ENCODE data around the gene MED9.

MED9 gene

GRCh38 chr17:17506181-17506741 lies 29.5 kb downstream of the MED9 start:
- DNase-seq = no peak

GRCh38 chr17:17506893-17507464 lies 30.2 kb downstream of the MED9 start:
- DNase-seq = no peak

DNA sequence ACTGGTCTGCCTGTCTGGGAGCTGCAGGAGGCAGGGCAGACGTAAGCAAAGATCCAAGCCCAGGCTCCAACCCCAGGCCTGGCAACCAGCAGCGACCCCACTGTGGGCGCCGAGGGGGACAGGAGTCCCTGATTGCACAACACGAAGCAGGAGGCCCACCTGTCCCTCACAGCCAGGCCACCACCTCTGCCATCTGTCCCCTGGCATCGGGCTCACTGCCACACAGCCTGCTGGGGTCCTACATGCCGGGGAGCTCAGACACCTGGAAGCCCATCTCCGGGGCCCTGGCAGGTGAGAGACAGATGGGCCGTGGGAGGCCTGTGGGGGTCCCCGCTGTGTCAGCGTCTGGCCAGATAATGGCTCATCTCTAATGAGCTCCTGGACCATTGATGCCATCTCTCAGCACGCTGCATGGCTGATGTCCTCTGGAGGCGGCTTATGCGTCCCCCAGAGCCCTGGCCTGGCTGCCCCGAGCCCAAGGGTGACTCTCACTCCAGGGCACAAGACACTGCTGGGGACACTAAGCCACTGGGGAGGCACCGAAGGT lies 30.7 kb downstream of the MED9 start:
- no peak for DNase-seq

GRCh38 chr17:17508019-17508535 lies 31.3 kb downstream of the MED9 start:
- DNase-seq = no peak

GRCh38 chr17:17508646-17509591 lies 32.1 kb downstream of the MED9 start:
- no peak for DNase-seq

- DNase-seq = no peak
Measured at GRCh38 chr17:17509601-17510425, 33.0 kb downstream of the MED9 start.

DNA sequence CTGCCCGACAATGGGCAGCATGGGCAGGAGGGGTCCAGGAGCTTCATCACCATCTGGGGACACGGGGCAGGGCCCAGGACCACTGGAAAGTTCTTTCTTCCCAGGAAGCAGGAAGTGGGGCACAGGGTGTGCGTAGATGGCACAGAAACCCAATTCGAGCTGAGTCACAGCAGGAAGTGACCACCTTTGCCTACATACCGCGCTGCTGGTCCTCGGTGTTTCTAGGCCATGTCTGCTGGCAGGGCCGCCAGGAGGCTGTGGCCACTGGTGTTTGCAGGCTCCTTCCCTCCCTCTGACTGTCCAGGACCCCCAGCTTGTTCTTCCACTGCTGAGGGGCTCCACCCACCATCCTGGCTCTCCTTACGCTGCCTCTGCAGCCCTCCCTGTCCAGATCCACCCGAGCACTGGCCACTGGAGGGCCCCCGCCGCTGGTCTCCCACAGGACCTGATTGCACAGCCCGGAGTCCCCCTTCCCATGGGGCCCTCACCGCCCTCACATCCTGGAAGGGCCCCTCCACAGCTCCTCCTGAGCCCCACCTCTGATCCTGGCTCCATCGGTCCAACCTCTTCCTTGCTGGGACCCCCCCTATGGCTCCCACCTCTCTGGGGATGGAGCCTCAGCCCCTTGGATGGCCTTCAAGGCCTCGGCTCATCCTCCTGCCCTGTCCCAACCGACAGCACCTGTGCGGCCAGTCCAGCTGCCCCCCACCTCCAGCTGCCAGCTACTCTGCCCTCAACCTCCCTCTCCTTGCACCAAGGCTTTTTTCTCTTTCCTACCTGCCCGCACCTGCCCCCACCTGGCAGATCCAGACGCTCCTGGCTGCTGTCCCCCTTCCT lies 33.9 kb downstream of the MED9 start:
- DNase-seq = no peak

DNA sequence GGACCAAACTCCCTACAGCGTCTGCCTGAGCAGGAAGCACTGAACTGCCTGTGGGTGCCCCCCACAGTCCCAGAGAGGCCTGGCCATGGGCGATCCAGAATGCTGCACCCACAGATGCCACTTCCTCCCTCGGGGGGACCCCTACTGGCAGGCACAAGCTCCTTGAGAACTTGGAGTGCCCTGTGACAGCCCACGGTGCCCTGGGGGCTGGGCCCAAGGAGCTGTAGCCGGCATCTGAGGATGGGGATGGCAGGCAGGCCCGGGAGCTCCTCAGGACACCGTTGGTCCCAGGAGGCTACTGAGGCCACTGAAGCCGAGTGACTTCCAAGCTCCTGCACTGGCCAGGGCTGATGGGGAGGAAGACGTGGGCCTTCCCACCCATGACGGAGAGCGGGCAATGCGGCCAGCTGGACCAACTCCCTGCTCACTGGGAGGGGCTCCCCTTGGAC lies 34.5 kb downstream of the MED9 start:
- DNase-seq = no peak

DNA sequence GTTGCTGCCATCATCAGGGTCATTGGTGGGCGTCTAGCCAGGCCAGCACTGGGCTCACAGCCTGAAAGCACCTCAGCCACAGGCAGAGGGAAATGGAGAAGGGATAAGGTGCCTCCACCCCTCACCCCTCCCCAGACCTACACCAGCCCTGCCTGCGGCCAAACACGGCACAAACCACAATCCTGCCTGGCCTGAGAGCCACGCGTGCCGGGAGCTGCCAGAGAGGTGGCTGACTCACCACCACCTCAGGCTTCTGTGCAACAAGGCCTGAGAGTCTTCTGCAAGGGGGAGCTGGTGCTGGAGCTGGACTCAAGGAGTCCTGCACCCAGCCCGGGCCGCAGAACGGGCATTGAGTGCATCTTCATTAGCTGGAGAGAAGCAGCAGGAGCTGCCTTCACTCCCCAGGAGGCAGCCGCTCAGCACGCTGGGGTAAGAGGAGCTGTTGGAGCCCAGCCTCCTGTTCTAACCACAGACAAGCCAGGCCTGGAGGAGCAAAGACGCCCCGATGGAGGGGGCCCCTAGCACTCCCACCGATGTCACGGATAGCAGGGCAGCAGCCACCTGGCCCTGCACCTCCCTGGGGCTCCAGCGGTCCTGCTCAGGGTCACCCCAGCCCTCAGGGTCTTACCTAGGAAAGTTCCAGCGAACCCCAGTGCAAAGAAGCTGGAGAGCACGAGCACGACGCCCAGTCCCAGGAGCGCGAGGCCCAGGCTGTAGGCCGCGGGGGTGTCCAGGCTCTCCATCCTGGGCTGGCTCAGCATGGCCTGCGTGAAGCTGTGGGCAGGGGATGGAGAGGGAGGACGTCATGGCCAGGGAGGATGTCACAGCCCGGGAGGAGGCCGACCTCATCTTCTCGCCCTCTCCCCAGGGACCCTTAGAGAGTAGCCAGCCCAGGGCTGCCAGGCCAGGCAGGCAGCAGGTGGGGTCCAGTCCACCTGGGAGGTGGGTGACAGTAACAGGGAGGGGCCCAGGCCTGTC lies 35.4 kb downstream of the MED9 start:
- no peak for DNase-seq

- no peak for DNase-seq
Measured at GRCh38 chr17:17512866-17513265, 36.1 kb downstream of the MED9 start.

- no peak for DNase-seq
Measured at GRCh38 chr17:17513626-17514025, 36.8 kb downstream of the MED9 start.

DNA sequence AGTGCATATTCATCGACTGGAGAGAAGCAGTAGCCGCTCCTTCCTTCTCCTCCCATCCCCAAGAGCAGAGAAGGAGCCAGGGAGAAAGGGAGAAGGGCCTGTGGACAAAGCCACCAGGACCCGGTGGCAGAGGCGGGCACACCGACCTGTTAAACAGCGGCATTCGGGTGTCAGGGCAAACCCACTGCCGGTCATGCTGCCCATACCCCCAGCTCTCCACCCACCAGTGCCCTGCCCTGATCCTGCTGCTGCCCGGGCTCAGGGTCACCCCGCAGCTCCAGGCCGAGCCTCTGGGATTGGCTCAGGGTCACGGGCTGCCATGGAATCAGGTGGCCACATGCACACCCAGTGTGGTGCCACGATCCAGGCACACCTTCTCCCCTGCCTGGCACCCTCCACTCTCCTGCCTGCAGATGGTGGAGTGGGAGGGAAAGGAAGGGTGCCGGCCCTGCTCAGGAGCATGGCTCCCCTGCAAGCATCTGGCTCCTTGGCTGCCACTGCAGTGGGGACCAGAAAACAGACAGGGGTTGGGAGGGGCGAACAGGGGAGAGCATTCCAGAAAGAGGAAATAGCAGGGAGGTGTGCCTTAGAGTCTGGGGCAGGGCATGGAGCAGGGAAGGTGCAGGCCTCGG lies 37.7 kb downstream of the MED9 start:
- DNase-seq = no peak

DNA sequence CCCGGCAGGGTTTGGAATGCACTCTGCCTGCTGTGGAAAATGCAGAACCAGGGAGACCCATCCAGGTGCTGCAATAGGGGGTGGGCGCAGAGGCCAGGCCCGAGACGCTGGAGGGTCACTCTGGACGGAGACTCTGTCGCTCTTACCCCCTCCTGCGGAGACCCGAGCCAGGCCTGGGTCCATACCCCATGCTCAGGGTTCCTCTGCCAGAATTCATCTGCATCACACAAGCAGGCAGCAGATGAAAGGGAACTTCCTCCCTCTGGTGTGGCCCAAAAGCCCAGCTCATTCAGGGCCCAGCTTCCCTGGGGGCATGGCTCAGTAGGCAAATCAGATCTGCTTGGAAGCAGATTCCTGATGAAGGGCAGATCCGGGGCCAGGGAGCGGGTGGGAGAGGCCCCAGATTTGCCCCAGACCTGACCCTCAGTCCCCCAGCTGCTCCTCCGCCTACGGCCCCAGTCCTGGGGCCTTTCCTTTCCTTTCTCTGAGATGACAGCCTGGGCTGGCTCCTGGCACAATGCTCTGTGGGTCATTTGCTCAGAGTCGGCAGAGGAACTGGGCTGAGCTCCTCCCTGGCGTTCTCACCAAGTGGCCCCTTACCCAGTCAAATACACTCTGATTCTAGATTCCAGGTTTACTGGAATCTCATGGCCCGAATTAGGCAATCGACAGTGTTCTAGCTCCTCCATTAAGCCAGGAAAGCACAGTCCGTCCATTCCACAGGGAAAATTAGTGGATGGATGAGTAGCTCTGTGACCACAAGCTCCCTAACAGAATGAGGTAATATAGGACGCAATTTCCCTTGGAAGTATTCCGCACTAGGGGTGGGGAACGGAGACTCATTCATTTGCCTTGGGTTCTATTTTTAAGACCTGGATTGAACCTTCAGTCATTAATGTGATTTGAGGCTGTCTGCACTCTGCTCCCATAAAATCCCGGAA lies 38.5 kb downstream of the MED9 start:
- DNase-seq = no peak

- DNase-seq = no peak
Measured at GRCh38 chr17:17515934-17516930, 39.4 kb downstream of the MED9 start.

DNA sequence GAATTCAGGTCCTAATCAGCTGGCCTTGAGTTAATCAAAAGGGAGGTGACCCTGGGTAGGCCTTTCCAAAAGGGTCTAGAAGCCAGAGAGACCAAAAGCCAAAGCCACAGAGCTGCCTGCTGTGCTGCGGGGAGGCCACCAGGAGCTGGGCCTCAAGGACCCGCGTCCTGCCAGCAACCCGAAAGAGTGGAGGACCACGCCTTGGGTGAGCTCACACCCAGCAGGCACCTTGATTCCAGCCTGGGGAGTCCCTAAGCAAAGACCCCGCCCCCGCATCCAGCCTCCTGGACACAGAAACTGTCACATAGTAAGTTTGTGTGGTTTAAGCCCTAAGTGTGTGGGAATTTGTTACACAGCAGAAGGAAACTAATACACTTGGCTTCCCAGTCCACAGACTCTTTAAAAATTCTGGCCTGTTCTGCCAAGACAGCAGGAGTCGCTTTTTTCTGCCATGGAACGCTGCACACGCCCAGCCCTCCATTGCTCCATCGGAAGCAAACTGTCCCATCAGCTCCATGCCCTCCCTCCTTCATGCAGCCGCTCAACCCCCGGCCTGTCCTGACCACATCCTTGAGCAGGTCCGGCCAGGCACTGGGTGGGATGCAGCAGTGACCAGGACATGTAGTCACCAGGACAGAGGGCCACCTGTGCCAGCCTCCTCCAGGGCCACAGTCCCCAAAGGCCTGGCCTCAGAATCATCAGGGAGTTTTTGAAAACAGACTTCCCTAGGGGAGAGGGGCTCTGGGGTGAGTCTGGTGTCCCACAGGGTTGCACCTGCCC lies 40.3 kb downstream of the MED9 start:
- DNase-seq = no peak

GRCh38 chr17:17518014-17518413 lies 41.2 kb downstream of the MED9 start:
- DNase-seq = no peak

DNA sequence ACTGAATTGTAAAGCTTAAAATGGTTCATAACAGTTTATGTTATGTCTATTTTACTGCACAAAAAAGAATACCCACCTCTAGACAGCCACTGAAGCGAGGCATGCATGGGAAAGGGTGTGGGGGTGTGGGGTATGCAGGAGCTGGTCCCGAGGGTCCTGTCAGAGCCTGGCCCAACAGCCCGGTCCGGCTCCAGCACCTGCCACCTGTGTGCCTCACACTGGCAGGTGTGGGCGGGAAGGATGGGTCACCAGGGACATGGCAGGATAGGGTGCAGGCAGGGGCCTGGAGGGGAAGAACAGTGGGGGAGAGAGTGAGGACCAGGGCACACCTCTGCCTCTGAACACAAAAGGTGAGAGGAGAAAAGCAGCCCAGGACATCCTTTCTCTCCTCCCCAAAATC lies 42.2 kb downstream of the MED9 start:
- no peak for DNase-seq

Data from NK-92 treated with Interleukin-12 subunit alpha and Interleukin-12 subunit beta, amount 100 ng/mL, for 24 hours (cell line).